A204.1 (cell line): ENCODE data around the gene CLIC3.
"Not testable (repeated sequence)": the region's sequence is repeated elsewhere in the genome, so short reads cannot be mapped to it uniquely, and the experiment has no call there.

Experiments used
- FAIRE-seq: peaks from 2 replicates; lab custom pipeline; 2012; peaks lifted over from hg19 to GRCh38; lab: Jason Lieb, UNC

Gene CLIC3

DNA sequence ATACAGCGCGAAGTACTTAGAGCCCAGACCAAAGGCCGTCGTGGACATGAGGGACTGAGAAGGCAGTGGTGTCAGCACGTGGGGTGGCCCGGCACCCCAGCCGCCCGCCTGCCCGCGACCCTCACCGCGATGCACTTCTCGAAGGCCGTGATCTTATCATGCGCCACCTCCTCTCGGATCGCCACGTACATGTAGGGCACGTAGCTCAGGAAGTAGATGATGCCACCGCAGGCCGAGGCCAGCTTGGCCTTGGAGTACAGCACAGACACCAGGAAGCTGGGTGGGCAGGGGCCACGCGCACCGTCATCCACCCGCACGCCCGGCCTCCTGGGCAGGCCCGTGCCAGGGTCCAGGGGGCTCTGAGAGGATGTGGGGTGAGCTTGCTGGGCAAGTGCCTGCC is 20.7 kb upstream of the CLIC3 start:
- no peak for FAIRE-seq

DNA sequence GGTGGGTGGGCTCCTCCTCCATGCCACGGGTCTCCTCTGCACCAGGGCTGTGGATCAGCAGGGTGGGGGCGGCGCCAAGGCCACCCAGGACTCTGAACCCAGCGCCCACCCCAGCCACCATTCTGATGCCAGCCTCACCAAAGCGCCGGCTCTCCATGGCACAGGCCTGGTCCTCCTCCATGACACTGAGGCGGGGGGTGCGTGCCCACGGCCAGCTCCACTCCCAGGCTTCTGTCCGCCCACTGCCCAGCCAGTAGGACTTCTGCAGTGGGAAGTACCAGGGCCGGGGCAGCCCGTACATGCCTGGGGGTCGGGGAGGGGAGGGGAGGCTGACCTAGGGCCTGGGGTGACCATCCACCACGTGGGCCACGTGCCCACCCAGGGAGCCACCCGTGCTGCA is 20.1 kb upstream of the CLIC3 start:
- FAIRE-seq: no peak

DNA sequence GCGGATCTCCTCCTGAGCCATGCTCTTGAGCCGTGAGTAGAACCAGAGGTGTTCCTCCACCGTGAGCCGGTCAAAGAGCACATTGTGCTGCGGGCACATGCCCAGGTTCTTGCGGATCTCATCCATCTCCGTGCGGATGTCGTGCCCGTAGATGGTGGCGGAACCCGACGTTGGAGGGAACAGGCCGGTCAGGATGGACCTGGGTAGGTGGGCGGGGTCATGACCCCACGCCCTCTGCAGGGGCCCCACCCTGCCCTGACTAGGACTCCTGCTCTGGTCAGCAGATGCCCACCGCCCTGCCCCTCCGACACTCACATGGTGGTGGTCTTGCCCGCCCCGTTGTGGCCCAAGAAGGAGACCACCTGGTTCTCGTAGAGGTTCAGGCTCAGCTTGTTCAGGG is 19.6 kb upstream of the CLIC3 start:
- no peak for FAIRE-seq

DNA sequence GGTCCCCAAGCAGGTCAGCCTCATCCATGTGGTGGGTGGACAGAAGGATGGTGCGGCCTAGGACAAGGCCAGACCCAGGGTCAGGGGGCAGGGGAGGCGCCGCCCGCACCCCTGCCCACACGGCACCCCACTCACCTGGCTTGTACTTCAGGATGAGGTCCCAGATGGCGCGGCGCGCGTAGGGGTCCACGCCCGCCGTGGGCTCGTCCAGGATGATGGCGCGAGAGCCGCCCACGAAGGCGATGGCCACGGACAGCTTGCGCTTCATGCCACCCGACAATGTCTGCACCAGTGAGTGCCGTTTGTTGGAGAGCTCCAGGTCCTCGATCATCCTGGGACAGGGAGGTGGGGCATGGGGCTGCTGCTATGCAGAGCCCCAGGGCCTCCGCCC is 19.2 kb upstream of the CLIC3 start:
- FAIRE-seq: no peak

DNA sequence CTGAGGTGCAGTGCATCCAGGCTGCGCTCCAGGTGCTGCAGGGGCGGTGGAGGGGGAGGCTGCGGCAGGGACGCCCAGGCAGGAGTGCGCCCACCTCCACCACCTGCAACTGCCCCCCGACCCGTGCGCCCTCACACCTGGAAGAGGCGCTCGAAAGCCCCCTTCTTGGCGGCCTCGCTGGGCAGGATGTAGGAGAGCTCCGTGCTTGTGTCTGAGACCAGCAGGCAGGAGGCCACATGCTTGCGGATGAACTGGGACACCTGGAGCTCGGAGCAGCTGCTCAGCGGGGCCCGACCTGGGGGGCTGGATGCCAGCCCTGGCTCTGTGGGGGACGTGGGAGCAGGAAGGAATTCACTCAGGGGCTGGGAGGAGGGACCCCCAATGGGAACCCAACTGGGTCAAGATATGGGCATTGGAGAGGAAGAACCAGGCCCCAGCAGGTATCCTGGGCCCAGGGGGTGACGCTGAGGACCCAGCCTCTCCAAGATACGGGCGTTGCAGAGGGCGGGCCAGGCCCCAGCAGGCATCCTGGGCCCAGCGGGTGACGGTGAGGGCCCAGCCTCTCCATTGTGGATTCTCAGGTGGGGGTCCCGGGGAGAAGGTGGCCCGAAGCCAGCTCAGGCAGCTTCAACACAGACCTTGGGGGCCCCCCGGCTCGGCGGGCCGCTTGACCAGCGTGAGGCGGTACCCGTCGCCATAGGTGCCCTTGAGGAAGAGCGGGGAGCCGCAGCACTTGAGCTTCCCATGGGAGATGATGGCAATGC is 18.6 kb upstream of the CLIC3 start:
- FAIRE-seq: no peak

DNA sequence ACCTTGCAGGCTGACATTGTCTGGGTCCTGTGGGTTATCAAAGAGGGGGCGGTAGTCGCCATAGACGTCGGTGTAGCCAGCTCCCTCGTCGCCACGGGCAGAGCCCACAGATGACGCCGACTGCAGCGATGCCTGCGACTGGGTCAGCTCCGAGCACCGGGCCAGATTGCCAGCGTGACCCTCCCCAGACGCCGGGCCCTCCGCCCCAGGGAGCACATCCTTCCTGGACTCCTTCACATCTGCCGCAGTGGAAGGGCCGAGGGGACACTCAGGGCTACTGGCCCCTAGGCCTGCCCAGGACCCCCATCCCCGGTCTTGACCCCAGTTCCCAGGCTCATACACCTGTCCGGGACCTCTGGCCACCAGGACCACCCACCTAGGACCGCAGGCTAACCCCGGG is 17.8 kb upstream of the CLIC3 start:
- no peak for FAIRE-seq

DNA sequence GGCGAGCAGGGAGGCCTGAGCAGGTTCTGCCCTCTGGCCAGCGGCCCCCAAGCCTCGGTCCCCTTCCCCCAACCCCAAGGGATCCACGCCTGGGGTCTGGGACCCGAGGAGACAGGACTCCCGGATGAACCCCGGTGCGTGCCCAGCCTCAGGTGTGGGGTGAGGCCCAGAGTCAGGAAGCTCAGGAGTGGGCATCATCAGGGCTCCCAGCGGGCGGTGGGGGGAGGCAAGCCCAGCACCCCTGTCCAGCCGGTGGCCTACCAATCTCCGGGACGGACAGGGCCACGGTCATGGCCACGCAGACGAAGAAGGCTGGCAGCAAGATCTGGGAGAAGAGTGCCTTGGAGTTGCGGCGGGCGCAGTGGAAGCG is 17.2 kb upstream of the CLIC3 start:
- no peak for FAIRE-seq

DNA sequence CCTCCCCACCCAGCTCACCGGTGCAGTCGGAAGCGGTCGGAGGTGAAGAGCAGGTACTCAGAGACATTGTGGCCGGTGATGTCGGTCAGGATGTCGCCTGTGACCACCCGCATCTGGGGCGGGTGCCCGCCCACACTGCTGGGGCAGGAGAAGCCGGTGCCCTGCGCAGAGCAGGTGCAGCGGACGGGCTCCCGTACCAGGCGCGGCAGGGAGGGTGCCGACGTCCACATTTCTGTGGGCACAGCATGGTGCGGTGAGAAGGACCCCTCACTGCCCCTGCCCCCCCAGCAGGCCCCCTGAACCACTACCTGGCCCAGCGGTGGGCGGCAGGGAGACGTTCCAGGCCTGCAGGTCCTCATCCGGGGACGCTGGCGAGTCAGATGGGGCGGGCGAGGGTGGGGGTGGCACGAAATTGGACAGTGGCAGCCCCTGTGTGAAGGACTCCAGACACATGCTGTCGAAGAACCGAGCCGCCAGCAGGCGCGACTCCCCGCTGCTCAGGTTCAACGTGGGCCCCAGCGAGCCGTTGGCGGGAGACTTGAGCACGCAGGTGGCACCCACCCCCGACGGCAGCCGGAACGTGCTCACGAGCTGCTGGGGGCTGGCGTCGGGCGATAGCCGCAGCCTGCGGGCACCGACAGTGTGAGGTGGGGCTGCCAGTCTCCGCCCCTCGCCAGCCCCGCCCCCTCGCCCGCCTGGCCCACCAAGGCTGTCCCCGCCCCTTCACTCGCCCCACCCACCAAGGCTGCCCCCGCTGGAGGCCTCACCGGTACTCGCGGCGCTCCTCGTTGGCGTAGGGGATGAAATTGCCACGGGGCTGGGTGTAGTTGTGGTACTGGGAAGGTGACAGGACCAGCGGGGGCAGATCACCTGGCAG is 16.6 kb upstream of the CLIC3 start:
- FAIRE-seq: no peak

DNA sequence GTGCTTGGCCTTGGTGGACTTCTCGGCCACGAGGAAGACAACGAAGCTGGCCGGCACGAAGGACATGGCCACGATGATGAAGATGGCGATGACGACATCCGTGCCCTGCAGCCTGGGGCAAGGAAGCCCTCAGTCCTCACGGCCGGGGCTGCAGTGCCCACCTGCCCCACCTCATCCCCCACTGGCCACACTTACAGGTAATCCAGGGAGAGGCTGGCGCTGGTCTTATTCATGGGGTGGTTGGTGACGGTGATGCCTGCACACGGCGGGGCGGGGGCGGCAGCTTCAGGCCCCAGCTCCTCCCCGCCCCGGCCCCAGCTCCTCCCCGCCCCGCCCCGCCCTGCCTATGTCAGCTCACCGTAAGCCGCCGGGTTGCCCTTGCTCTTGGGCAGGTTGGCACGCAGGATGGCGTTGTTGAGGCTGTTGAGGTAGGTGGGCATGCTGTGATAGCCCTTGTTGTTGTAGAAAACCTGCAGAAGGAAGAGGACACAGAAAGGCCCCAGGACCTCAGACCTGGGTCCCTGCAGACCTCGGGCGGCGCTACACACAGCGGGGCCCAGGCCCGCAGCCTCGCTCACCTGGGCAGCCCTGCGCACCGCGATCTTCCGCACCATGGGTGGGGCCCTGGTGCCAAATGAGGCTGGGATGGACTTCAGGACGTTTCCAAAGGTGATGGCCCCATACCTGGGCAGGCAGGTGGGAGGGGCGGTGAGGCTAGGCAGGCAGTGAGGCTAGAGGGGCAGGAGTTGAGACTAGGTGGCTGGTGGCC is 15.7 kb upstream of the CLIC3 start:
- no peak for FAIRE-seq

DNA sequence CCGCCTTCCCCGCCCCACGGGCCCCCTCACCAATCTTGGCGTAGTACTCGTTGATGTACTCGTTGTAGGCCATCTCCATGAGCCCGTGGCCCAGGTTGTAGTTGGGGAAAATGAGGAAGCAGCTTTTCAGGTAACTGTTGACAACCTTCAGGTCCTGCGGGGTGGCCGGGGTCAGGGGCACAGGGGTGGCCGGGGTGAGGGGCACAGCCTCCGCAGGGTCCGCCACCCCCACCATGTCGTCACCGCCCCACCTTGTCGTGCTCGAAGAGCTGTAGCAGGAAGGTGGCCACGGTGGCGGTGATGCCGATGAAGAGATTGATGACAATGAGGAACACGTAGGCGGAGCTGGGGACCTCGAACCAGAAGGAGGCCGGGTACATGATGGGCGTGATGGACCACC is 14.8 kb upstream of the CLIC3 start:
- no peak for FAIRE-seq

DNA sequence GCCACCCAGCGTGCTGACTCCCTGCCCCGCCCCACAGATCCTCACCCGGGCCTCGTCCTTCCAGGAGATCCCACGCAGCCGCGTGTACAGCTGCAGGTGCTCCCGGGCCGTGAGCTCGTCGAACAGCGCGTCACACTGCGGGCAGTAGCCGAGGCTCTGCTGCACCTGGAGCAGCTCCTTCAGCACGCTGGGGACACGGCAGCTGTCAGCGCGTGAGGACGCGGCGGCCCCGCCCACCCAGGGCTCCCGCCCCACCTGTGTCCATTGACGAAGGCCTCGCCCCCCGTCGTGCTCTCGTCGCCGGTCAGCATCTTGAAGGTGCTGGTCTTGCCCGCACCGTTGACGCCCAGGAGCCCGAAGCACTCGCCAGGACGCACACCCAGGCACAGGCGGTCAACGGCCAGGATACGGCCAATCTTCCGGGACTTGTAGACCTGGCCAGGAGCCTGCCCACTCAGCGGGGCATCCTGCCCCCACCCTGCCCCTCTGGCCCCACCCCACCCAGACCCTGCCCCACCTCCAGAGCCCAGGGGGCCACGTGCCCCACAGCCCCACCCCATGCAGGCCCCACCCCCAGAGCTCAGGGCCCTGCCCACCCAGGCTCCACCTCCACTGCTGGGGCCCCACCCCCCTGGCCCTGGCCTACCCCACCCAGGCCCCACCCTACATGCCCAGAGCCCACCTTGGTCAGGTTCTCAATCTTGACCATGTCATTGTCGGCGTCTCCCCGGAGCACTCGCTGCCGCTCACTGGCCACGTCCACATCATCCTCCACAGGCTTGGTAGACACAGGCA is 13.8 kb upstream of the CLIC3 start:
- no peak for FAIRE-seq

DNA sequence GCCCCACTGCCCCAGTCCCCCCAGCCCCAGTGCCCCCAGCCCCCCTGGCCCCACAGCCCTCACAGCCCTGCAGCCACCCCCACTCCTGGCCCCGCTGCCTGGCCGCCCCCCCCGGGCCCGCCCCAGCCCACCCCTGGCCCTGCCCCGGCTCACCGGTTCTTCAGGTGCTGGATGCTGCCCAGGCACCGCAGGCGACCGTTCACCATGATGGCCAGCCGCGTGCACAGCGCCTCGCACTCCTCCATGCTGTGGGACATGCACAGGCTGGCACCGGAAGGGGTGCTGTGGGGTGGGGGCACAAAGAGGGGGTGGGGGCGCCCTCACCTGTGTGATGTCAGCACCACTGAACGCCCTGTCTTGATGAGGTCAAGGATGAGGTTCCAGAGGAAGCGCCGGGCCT is 12.8 kb upstream of the CLIC3 start:
- FAIRE-seq: no peak

DNA sequence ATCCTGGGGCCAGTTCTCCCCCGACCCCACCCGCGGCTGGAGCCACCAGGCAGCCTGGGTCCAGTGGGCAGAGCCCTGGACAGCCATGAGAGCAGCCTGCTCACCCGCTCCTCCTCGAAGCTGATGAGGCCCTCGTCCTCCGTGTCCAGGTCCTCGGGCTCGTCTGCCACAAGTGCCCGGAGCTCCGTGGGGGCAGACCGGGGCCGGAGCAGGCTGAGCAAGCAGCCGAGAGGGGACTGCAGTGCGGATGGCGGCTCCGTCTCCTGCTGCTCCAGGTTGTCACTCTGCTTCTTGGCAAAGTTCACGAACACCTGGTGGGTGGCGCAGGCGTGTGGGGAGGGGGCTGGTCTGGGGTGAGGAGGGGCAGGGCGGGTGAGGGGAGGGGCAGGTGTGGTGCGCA is 11.9 kb upstream of the CLIC3 start:
- no peak for FAIRE-seq

DNA sequence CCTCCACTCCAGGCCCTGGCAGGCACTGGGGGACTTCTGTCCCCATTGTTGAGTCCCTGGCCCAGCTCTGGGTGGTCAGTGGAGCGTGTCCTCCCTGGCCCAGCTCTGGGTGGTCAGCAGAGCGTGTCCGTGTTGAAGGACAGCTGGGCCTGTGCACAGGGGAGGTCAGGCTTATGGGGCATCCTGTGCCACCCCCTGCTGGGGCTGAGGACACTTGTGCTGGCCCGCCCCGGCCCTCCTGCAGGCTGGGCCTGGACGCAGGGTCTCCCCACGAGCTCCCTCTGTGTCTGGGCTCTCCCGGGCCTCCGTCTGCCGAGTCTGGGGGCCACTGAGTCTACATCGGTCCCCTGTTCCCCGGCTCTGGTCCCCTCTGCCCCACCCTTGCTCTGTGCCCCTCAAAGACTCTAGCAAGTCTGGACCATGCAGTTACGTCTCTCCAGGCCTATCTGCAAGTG is 11.5 kb upstream of the CLIC3 start:
- FAIRE-seq: no peak

DNA sequence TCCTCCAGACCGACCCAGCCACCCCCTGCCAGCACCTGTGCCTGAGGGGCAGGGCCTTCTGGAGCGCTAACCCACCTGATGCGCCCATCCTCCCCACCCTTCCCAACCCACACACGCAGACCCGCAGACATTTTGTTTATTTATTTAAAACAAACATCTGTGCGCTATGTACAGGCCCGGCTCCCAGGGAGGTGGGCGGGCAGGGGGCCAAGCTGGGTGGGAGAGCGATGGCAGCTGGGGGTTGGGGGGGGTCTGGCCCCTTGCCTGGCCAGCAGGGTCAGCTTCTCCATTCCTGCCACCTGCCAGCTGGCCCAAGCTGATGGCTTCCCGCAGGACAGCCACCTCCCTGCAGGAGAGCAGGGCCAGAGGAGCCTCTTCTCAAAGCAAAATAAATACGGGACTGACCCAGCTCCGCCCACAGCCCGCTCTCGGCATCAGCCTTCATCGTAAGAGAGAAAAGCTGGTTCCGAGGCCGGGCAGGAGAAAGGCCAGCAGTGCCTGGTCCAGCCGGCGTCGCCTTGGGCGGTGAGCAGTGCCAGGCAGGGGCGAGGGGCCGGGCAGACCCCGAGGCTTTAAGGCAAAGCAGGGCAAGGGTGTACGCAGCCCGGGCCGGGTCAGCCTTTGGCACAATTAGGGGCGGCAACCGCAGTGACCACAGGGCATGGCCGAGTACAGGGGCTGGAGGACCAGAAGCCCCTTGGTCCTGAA is 10.9 kb upstream of the CLIC3 start:
- no peak for FAIRE-seq

DNA sequence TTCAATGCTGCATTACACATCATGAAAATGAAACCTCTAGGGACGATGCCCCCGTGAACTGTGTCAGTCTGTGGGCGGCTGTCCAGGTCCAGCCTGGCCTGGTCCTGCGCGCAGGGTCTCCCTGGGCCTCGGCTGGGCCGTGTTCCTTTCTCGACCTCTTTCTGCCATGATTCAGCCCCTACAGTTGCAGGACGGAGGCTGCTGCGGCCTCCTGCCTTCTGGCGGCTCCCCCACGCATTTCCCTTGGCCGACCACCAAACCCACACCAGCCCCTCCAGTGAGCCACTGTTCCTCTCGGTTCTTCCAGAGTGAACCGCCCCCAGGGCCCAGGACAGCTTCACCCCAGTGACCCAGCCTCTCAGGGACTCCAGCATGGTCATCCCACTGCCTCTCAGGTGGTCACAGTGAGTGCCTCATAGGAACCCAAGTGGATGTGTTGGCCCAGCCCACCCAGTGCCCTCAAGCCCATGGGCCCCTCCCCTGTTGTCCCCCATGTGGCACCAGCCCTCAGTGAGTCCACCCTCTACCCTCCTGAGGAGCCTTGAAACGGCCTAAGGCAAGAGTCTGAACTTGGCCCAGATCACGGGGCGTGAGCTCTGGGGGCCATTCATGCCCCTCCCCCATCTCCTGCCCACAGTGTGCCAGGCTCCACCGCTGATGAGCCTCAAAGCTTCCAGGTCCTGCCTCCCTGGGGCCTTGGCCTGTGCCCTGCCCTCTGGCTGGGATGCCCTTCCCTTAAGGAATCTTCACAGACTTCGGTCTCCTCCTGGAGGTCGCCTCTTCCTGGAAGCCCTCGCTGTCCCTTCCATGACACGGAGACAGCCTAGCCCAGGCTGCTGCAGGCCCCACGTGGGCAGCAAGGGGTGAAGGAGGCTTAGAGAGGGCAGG is 10.0 kb upstream of the CLIC3 start:
- no peak for FAIRE-seq

DNA sequence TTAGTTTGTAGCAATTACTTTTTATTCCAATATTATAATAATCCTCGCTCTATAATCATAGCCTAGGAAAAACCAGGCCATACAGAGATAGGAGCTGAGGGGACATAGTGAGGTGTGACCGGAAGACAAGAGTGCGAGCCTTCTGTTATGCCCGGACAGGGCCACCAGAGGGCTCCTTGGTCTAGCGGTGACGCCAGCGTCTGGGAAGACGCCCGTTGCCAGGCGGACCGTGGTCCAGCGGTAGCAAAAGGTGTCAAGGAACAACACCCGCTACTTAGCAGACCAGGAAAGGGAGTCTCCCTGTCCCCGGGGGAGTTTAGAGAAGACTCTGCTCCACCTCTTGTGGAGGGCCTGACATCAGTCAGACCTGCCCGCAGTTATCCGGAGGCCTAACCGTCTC is 7.9 kb upstream of the CLIC3 start:
- not testable (repeated sequence) for FAIRE-seq

DNA sequence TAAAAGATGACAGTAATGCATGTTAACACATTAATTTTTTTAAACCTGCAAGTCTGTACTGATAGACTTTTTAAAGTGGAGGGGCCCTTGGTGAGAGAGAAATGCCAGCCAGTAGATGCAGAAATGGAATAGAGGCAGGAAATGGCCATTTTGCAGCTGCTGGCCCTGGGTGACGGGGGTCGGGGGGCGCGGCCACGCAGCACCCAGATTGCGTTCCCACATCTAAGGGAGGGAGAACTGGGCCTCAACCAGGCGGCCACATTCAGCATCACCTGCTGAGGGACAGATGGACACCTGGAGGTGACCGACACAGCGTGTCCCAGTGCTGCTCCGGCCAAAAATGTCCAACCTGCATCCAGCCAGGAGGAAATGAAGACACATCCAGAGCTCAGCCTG is 6.3 kb upstream of the CLIC3 start:
- no peak for FAIRE-seq

DNA sequence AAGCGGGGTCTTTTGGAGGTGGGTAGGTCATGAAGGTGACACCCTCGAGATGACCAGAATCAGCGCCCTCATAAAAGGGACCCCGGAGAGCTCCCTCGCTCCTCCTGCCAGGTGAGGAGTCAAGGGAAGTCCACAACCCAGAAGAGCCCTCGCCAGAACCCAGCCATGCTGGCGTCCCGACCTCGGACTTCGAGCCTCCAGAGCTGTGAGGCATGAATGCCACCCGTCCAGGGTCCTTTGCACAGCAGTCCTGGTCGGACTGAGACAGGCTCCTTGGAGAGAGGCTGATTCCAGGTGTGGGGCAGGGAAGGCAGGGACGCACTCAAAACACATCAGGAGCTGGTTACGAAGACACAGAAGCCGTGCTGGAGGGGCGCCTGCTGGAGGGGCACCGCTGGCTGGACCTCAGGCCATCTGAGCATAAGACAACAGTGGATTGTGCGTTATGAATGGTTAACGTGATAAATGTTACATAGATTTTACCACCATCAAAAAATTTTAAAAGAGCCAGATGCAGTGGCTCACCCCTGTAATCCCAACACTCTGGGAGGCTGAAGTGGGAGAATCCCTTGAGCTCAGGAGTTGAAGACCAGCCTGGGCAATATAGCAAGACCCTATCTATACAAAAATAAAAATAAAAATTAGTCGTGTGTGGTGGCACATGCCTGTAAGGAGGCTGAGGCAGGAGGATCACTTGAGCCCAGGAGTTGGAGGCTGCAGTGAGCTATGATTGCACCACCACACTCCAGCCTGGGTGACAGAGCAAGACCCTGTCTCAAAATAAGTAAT is 5.7 kb upstream of the CLIC3 start:
- FAIRE-seq: no peak
